WTC11 (cell line): ENCODE results near the gene LRMDA. TPM values are rescaled to one million over a fixed set of nuclear protein-coding genes. Genes with fewer than 3 reads are reported as not detected.

Experiments
- ATAC-seq: fragments of 200-7000 bp; cut with Tn5 transposase; 2 replicates; pipeline ENCODE4 v1.10.0; 2021; ENCODE audit warnings: mild to moderate bottlenecking, moderate library complexity
- CTCF ChIA-PET: fragments of 300-600 bp; sonication (Branson Sonifier 250); formaldehyde crosslinking; loops from one replicate; lab custom pipeline; 2021; ENCODE audit warnings: antibody characterized with exemption; lab: Charles Lee
- POLR2A ChIA-PET: fragments of 350-600 bp; sonication (Branson Sonifier 250); formaldehyde crosslinking; loops from one replicate; lab custom pipeline; 2021; ENCODE audit warnings: antibody characterized with exemption; lab: Charles Lee
- DNase-seq: peaks from one replicate; pipeline ENCODE4 v3.0.0; 2021; ENCODE audit warnings: low spot score
- H3K27ac Mint-ChIP-seq: 2 replicates; pipeline ENCODE4 v1.8.0; 2021; ENCODE audit warnings: mixed read lengths
- H3K27me3 Mint-ChIP-seq: 2 replicates; pipeline ENCODE4 v1.8.0; 2021; ENCODE audit warnings: low read depth, mild to moderate bottlenecking, moderate library complexity, mixed read lengths
- H3K36me3 Mint-ChIP-seq: 2 replicates; pipeline ENCODE4 v1.8.0; 2021; ENCODE audit warnings: mixed read lengths
- H3K4me1 Mint-ChIP-seq: 2 replicates; pipeline ENCODE4 v1.8.0; 2022; ENCODE audit warnings: mixed read lengths
- H3K4me3 Mint-ChIP-seq: 2 replicates; pipeline ENCODE4 v1.8.0; 2021; ENCODE audit warnings: mild to moderate bottlenecking, moderate library complexity, mixed read lengths
- H3K9me3 Mint-ChIP-seq: 2 replicates; pipeline ENCODE4 v1.8.0; 2021; ENCODE audit warnings: mixed read lengths
- ATF6 ChIP-seq: sonication (generic); formaldehyde crosslinking; IDR thresholded peaks from 2 replicates; pipeline ENCODE4 v1.8.1; 2023; ENCODE audit warnings: mild to moderate bottlenecking, missing genetic modification reagents
- ETV6 ChIP-seq: sonication (generic); formaldehyde crosslinking; IDR thresholded peaks from 2 replicates; pipeline ENCODE4 v1.8.1; 2022; ENCODE audit warnings: mild to moderate bottlenecking, missing genetic modification reagents
- FOXK1 ChIP-seq: sonication (generic); formaldehyde crosslinking; IDR thresholded peaks from 2 replicates; pipeline ENCODE4 v1.8.0; 2022; ENCODE audit warnings: mild to moderate bottlenecking, moderate library complexity, missing genetic modification reagents
- FOXP1 ChIP-seq: sonication (generic); formaldehyde crosslinking; IDR thresholded peaks from 2 replicates; pipeline ENCODE4 v1.8.0; 2022; ENCODE audit warnings: missing genetic modification reagents, mild to moderate bottlenecking, moderate library complexity, borderline replicate concordance
- GABPB1 ChIP-seq: sonication (generic); formaldehyde crosslinking; IDR thresholded peaks from 2 replicates; pipeline ENCODE4 v1.8.1; 2023; ENCODE audit warnings: mild to moderate bottlenecking, missing genetic modification reagents
- JAZF1 ChIP-seq: fragments of 250-450 bp; sonication (Bioruptor Pico); IDR thresholded peaks from 2 replicates; pipeline ENCODE4 v1.9.0; 2021; ENCODE audit warnings: moderate library complexity, mild to moderate bottlenecking, inconsistent platforms
- MLX ChIP-seq: sonication (generic); formaldehyde crosslinking; IDR thresholded peaks from 2 replicates; pipeline ENCODE4 v1.8.1; 2023; ENCODE audit warnings: mild to moderate bottlenecking, missing genetic modification reagents, moderate library complexity
- NFE2L1 ChIP-seq: sonication (generic); formaldehyde crosslinking; IDR thresholded peaks from 2 replicates; pipeline ENCODE4 v1.8.1; 2023; ENCODE audit warnings: missing genetic modification reagents
- NFYB ChIP-seq: sonication (generic); formaldehyde crosslinking; conservative IDR thresholded peaks from 2 replicates; pipeline ENCODE4 v1.8.0; 2022; ENCODE audit warnings: low read depth, missing genetic modification reagents
- TCF7 ChIP-seq: sonication (generic); formaldehyde crosslinking; IDR thresholded peaks from 2 replicates; pipeline ENCODE4 v1.8.0; 2022; ENCODE audit warnings: mild to moderate bottlenecking, low read depth, missing genetic modification reagents, moderate library complexity
- TEAD1 ChIP-seq: sonication (generic); formaldehyde crosslinking; IDR thresholded peaks from 2 replicates; pipeline ENCODE4 v1.8.0; 2022; ENCODE audit warnings: mild to moderate bottlenecking, missing genetic modification reagents
- TP53 ChIP-seq: sonication (generic); formaldehyde crosslinking; IDR thresholded peaks from 2 replicates; pipeline ENCODE4 v1.8.1; 2023; ENCODE audit warnings: mild to moderate bottlenecking, missing genetic modification reagents
- USF2 ChIP-seq: sonication (generic); formaldehyde crosslinking; IDR thresholded peaks from 2 replicates; pipeline ENCODE4 v1.8.1; 2023; ENCODE audit warnings: mild to moderate bottlenecking, missing genetic modification reagents, moderate library complexity
- ZBTB21 ChIP-seq: sonication (generic); formaldehyde crosslinking; IDR thresholded peaks from 2 replicates; pipeline ENCODE4 v1.8.1; 2023; ENCODE audit warnings: mild to moderate bottlenecking, missing genetic modification reagents, borderline replicate concordance
- ZNF121 ChIP-seq: sonication (generic); formaldehyde crosslinking; IDR thresholded peaks from 2 replicates; pipeline ENCODE4 v1.8.0; 2023; ENCODE audit warnings: missing genetic modification reagents
- ZNF532 ChIP-seq: fragments of 250-450 bp; sonication (Bioruptor Pico); IDR thresholded peaks from 2 replicates; pipeline ENCODE4 v1.9.0; 2021; ENCODE audit warnings: mild to moderate bottlenecking, borderline replicate concordance
- ZNF671 ChIP-seq: fragments of 250-450 bp; sonication (Bioruptor Pico); IDR thresholded peaks from 2 replicates; pipeline ENCODE4 v1.8.0; 2021; ENCODE audit warnings: mild to moderate bottlenecking
- total RNA-seq: library from RNA; stranded (reverse); gene quantifications from 3 replicates; pipeline ENCODE4 v1.2.3, GENCODE V29; 2021

LRMDA gene
- total RNA-seq, 1 experiment from 2014 or later, result 0.92 TPM

GRCh38 chr10:76067447-76067846 is 636.0 kb downstream of the LRMDA start:
- peaks cover 38% of the 10 kb centered on the region for H3K9me3 Mint-ChIP-seq
- ChIA-PET POLR2A (no interaction called here), CTCF (interaction anchor here (1.1 kb wide), 1 partner anchor 31 kb away, joined by 5 read pairs; no protein-coding TSS in a partner anchor)
- peaks cover 25% of the 10 kb centered on the region for H3K36me3 Mint-ChIP-seq
- H3K27me3 Mint-ChIP-seq, result peaks cover 2% of the 10 kb centered on the region; the same call in 1 of the 2 replicates
- DNase-seq, result no peak
- no peak for ATAC-seq
- TF ChIP-seq ZNF532 (no peak), GABPB1 (CRISPR knock-in tag) (no peak), TCF7 (no peak), FOXP1 (no peak), TP53 (CRISPR knock-in tag) (no peak), TEAD1 (CRISPR knock-in tag) (no peak), JAZF1 (no peak), NFE2L1 (CRISPR knock-in tag) (no peak), ZBTB21 (CRISPR knock-in tag) (no peak), FOXK1 (CRISPR knock-in tag) (no peak), NFYB (CRISPR knock-in tag) (no peak), MLX (CRISPR knock-in tag) (no peak), ZNF671 (CRISPR knock-in tag) (no peak)
- no peaks in the 10 kb centered on the region for H3K4me1 Mint-ChIP-seq
- H3K4me3 Mint-ChIP-seq, result no peak overlapping the region
- no peak overlapping the region for H3K27ac Mint-ChIP-seq

- Mint-ChIP-seq H3K27ac (no peak overlapping the region), H3K27me3 (peaks cover 2% of the 10 kb centered on the region; the same call in 1 of the 2 replicates), H3K36me3 (peaks cover 25% of the 10 kb centered on the region), H3K4me3 (no peak overlapping the region), H3K9me3 (peaks cover 38% of the 10 kb centered on the region), H3K4me1 (peaks cover 1% of the 10 kb centered on the region; the same call in 1 of the 2 replicates)
- POLR2A ChIA-PET, result no interaction called here
- CTCF ChIA-PET, result no interaction called here
- ATAC-seq, result no peak
- DNase-seq, result no peak
- TF ChIP-seq TCF7 (no peak), FOXK1 (CRISPR knock-in tag) (no peak), ZNF121 (CRISPR knock-in tag) (no peak), ATF6 (CRISPR knock-in tag) (no peak), FOXP1 (no peak), ETV6 (CRISPR knock-in tag) (no peak), USF2 (CRISPR knock-in tag) (no peak)
Measured at GRCh38 chr10:76068856-76069255, 637.4 kb downstream of the LRMDA start.
